Measurements from ENCODE around the gene FGB. TPM values are rescaled to one million over a fixed set of nuclear protein-coding genes. Genes with fewer than 3 reads are reported as not detected.
A peak's percentile ranks its signal among the peaks of the same experiment; 100 is the strongest.

Gene FGB
- total and polyA plus RNA-seq, 2 of the 13 experiments (the other 11 are each of a cell fraction or from before 2014, with no cell fraction given): 226 to 784 TPM

DNA sequence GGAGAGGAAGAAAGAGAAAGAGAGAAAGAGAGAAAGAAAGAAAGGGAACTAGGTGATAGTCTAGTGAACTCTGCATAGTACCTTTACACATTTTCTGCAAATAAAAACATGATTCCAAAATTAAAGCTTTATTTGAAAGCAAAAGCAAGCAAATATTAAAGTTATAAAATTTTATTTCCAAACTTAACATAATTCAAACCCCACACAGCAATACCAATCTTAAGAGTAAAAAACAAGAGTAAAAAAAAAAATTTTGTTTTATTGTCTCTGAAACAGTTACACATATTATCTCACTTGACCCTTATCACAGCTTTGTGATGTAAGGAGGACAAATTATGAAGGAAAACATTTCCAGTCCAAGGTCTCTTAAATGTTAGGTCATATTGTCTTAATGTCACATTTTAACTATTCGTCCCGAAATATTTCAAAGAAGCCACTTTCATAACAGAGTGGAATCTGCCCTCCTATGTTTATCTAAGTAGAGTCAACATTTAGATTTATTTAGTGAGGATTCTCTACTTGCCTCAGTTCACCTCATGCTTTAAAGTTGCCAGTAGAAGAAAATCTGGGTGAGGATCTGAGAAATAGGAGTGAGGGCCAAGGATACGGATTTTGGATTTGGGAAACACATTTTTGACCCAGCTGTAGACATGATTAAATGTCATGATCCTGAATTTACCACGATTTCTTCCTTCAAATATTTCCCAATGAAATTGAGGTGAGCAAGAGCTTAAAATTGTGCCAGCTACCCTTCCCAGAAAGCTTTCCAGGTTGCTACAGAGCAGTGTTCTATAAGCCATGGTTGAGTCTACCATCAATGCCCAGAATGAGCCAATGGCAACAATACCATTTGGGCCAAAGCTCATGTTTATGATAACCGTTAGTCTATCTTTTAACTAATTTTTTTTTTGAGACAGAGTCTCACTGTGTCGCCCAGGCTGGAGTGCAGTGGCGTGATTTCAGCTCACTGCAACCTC lies 35.3 kb downstream of the FGB start (continued):
- TF ChIP-seq, protein P1, sequence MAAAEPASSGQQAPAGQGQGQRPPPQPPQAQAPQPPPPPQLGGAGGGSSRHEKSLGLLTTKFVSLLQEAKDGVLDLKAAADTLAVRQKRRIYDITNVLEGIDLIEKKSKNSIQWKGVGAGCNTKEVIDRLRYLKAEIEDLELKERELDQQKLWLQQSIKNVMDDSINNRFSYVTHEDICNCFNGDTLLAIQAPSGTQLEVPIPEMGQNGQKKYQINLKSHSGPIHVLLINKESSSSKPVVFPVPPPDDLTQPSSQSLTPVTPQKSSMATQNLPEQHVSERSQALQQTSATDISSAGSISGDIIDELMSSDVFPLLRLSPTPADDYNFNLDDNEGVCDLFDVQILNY (CRISPR knock-in tag; conservative IDR thresholded peaks at IDR 0.05): no peak
- peak; percentile 86 for TF ChIP-seq SMAD3 (CRISPR knock-in tag; IDR thresholded peaks at IDR 0.05)
- no peak for TF ChIP-seq ZFY (CRISPR knock-in tag; IDR thresholded peaks at IDR 0.05)
- TF ChIP-seq ZNF292 (CRISPR knock-in tag; IDR thresholded peaks at IDR 0.05; ENCODE audit: borderline replicate concordance, low read depth): no peak
- TF ChIP-seq ZNF776 (CRISPR knock-in tag; IDR thresholded peaks at IDR 0.05): no peak
- no peak for TF ChIP-seq ZMYM3 (CRISPR knock-in tag; IDR thresholded peaks at IDR 0.05)
- peak; percentile 35; the same call in 1 of the 2 replicates for TF ChIP-seq FOSL2 (CRISPR knock-in tag; IDR thresholded peaks at IDR 0.05)
- no peak for TF ChIP-seq SP4 (CRISPR knock-in tag; IDR thresholded peaks at IDR 0.05)
- no peak for TF ChIP-seq NFKB2 (CRISPR knock-in tag; IDR thresholded peaks at IDR 0.05; ENCODE audit: borderline replicate concordance)
- TF ChIP-seq TBX3 (IDR thresholded peaks at IDR 0.05; ENCODE audit: borderline replicate concordance): peak; percentile 87; the same call in 1 of the 2 replicates
- TF ChIP-seq, protein P2, sequence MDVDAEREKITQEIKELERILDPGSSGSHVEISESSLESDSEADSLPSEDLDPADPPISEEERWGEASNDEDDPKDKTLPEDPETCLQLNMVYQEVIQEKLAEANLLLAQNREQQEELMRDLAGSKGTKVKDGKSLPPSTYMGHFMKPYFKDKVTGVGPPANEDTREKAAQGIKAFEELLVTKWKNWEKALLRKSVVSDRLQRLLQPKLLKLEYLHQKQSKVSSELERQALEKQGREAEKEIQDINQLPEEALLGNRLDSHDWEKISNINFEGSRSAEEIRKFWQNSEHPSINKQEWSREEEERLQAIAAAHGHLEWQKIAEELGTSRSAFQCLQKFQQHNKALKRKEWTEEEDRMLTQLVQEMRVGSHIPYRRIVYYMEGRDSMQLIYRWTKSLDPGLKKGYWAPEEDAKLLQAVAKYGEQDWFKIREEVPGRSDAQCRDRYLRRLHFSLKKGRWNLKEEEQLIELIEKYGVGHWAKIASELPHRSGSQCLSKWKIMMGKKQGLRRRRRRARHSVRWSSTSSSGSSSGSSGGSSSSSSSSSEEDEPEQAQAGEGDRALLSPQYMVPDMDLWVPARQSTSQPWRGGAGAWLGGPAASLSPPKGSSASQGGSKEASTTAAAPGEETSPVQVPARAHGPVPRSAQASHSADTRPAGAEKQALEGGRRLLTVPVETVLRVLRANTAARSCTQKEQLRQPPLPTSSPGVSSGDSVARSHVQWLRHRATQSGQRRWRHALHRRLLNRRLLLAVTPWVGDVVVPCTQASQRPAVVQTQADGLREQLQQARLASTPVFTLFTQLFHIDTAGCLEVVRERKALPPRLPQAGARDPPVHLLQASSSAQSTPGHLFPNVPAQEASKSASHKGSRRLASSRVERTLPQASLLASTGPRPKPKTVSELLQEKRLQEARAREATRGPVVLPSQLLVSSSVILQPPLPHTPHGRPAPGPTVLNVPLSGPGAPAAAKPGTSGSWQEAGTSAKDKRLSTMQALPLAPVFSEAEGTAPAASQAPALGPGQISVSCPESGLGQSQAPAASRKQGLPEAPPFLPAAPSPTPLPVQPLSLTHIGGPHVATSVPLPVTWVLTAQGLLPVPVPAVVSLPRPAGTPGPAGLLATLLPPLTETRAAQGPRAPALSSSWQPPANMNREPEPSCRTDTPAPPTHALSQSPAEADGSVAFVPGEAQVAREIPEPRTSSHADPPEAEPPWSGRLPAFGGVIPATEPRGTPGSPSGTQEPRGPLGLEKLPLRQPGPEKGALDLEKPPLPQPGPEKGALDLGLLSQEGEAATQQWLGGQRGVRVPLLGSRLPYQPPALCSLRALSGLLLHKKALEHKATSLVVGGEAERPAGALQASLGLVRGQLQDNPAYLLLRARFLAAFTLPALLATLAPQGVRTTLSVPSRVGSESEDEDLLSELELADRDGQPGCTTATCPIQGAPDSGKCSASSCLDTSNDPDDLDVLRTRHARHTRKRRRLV (CRISPR knock-in tag; IDR thresholded peaks at IDR 0.05): no peak
- TF ChIP-seq LCORL (IDR thresholded peaks at IDR 0.05): peak; percentile 90
- no peak for TF ChIP-seq LCORL (CRISPR knock-in tag; IDR thresholded peaks at IDR 0.05)
- no peak for TF ChIP-seq TEAD2 (CRISPR knock-in tag; IDR thresholded peaks at IDR 0.05)
- no peak for TF ChIP-seq SYNCRIP (IDR thresholded peaks at IDR 0.05; ENCODE audit: insufficient read depth, low read depth, low read length)
- no peak for TF ChIP-seq ARID2 (CRISPR knock-in tag; IDR thresholded peaks at IDR 0.05; ENCODE audit: borderline replicate concordance)
